ENCODE data around the gene FAIM2.

FAIM2 gene

GRCh38 chr12:49917166-49917787, 13.6 kb upstream of the FAIM2 start:
- no peak for DNase-seq

GRCh38 chr12:49916129-49916919, 12.6 kb upstream of the FAIM2 start:
- no peak for DNase-seq

- no peak for DNase-seq
Measured at GRCh38 chr12:49912345-49913255, 8.9 kb upstream of the FAIM2 start.

- DNase-seq, result no peak
Measured at GRCh38 chr12:49911213-49911605, 7.5 kb upstream of the FAIM2 start.

- no peak for DNase-seq
Measured at GRCh38 chr12:49910331-49911212, 6.9 kb upstream of the FAIM2 start.

- no peak for DNase-seq
Measured at GRCh38 chr12:49909826-49910225, 6.1 kb upstream of the FAIM2 start.

- no peak for DNase-seq
Measured at GRCh38 chr12:49909356-49909755, 5.7 kb upstream of the FAIM2 start.

GRCh38 chr12:49907352-49907751, 3.7 kb upstream of the FAIM2 start:
- no peak for DNase-seq

GRCh38 chr12:49905718-49906314, 2.1 kb upstream of the FAIM2 start:
- DNase-seq, result no peak

- DNase-seq, result no peak
Measured at GRCh38 chr12:49904601-49905000, 901 bp upstream of the FAIM2 start.

GRCh38 chr12:49903351-49903699, 375 bp downstream of the FAIM2 start:
- DNase-seq, result no peak

- DNase-seq, result no peak
Measured at GRCh38 chr12:49902399-49903350, 1.0 kb downstream of the FAIM2 start.

GRCh38 chr12:49901986-49902385, 1.7 kb downstream of the FAIM2 start:
- no peak for DNase-seq

- no peak for DNase-seq
Measured at GRCh38 chr12:49901026-49901425, 2.7 kb downstream of the FAIM2 start.

- no peak for DNase-seq
Measured at GRCh38 chr12:49900371-49900770, 3.3 kb downstream of the FAIM2 start.

- DNase-seq, result no peak
Measured at GRCh38 chr12:49899921-49900320, 3.8 kb downstream of the FAIM2 start.

- no peak for DNase-seq
Measured at GRCh38 chr12:49899286-49899843, 4.3 kb downstream of the FAIM2 start.

GRCh38 chr12:49897276-49897675, 6.4 kb downstream of the FAIM2 start:
- DNase-seq, result no peak

- no peak for DNase-seq
Measured at GRCh38 chr12:49895773-49896172, 7.9 kb downstream of the FAIM2 start.

- no peak for DNase-seq
Measured at GRCh38 chr12:49894751-49895148, 8.9 kb downstream of the FAIM2 start.
